Muscle of leg (tissue), 11 donors: ENCODE data around the gene PRSS50. TPM values are rescaled to one million over a fixed set of nuclear protein-coding genes. Genes with fewer than 3 reads are reported as not detected.
"Not testable (repeated sequence)": the region's sequence is repeated elsewhere in the genome, so short reads cannot be mapped to it uniquely, and the experiment has no call there.

Experiments used
- DNase-seq: peaks from one replicate; pipeline ENCODE4 v3.0.0; 2013
- H3K27ac ChIP-seq: one replicate; pipeline ENCODE4 v1.5.1; 2013; ENCODE audit warnings: mild to moderate bottlenecking, low read length, control low read depth
- H3K27me3 ChIP-seq: one replicate; pipeline ENCODE4 v1.6.1; 2013; ENCODE audit warnings: low read length; ENCODE audit not compliant: control insufficient read depth, insufficient read depth
- H3K36me3 ChIP-seq: one replicate; pipeline ENCODE4 v1.6.1; 2013; ENCODE audit warnings: low read length; ENCODE audit not compliant: control insufficient read depth, insufficient read depth
- H3K4me1 ChIP-seq: one replicate; pipeline ENCODE4 v1.6.1; 2013; ENCODE audit warnings: low read length; ENCODE audit not compliant: control insufficient read depth, insufficient read depth
- H3K4me3 ChIP-seq: one replicate; pipeline ENCODE4 v1.5.1; 2013; ENCODE audit warnings: low read length, control low read depth
- H3K9me3 ChIP-seq: replicated peaks from 2 replicates; pipeline ENCODE4 v1.6.1; 2013; ENCODE audit warnings: low read depth, low read length; ENCODE audit not compliant: control insufficient read depth
- WGBS: methylation state at CpG from one replicate; pipeline ENCODE4 v1.1.5; 2013; ENCODE audit warnings: missing lambda C conversion rate; ENCODE audit not compliant: insufficient coverage; 5-methylcytosine and 5-hydroxymethylcytosine counted together
- polyA plus RNA-seq, 8 donors: library from polyadenylated mRNA; unstranded; fragments of 120-200 nt; gene quantifications; one replicate each; pipeline versions ENCODE4 v1.2.1 to v1.2.3, GENCODE V29; 2013; ENCODE audit warnings: inconsistent platforms in 1 of 8, low replicate concordance in 1 of 8; ENCODE audit not compliant: insufficient read length in 8 of 8, insufficient read depth in 1 of 8
- total RNA-seq: library from RNA; stranded (reverse); fragments of 120-200 nt; gene quantifications from one replicate; pipeline ENCODE4 v1.2.4, GENCODE V29; 2013

PRSS50 gene
- total and polyA plus RNA-seq, 9 donors = 0.06 to 0.44 (median 0.12) TPM; not detected in 1

DNA sequence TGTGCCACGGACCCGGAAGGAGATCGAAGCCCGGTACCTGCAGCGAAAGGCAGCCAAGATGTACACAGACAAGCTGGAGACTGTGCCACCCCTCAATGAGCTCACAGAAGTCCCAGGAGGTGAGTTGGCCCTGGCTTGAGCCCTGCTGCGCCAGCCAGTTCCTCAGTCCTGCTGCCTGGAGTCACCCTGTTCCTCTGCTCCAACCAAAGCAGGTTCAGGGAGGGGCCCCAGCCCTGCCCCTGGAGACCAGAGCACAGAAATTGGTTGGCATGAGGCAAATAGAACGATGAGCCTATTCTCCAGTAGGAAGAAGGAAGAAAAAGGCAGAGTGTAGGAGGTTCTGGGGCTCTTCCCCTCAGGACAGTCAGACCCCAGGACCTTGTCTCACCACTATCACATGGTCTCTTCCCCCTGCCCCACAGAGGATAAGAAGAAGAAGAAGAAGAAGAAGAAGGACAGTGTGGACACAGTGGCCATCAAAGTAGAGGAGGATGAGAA lies 8.5 kb downstream of the PRSS50 start:
- Histone ChIP-seq H3K27ac (no peak overlapping the region), H3K36me3 (no peaks in the 10 kb centered on the region), H3K27me3 (no peaks in the 10 kb centered on the region), H3K9me3 (no peaks in the 10 kb centered on the region), H3K4me3 (no peak overlapping the region), H3K4me1 (peaks cover 33% of the 10 kb centered on the region)
- WGBS = 95% methylated on average over 6 of the region's 7 CpGs
- no peak for DNase-seq

GRCh38 chr3:46708401-46709156 lies 9.1 kb downstream of the PRSS50 start:
- Histone ChIP-seq H3K9me3 (no peaks in the 10 kb centered on the region), H3K27ac (no peak overlapping the region), H3K36me3 (no peaks in the 10 kb centered on the region), H3K27me3 (peaks cover 4% of the 10 kb centered on the region), H3K4me3 (no peak overlapping the region), H3K4me1 (peaks cover 33% of the 10 kb centered on the region)
- DNase-seq = peak; percentile 1
- 77% methylated on average over 9 of the region's 11 CpGs for WGBS

GRCh38 chr3:46707601-46708011 lies 10.1 kb downstream of the PRSS50 start:
- 78% methylated on average over 6 of the region's 7 CpGs for WGBS
- Histone ChIP-seq H3K36me3 (no peaks in the 10 kb centered on the region), H3K9me3 (no peaks in the 10 kb centered on the region), H3K27ac (no peak overlapping the region), H3K4me1 (peaks cover 36% of the 10 kb centered on the region), H3K4me3 (no peak overlapping the region), H3K27me3 (peaks cover 6% of the 10 kb centered on the region)
- peak; percentile 0 for DNase-seq

GRCh38 chr3:46706771-46707582 lies 10.7 kb downstream of the PRSS50 start:
- Histone ChIP-seq H3K4me1 (peaks cover 38% of the 10 kb centered on the region), H3K9me3 (no peaks in the 10 kb centered on the region), H3K4me3 (no peak overlapping the region), H3K36me3 (no peaks in the 10 kb centered on the region), H3K27me3 (peaks cover 12% of the 10 kb centered on the region), H3K27ac (no peak overlapping the region)
- 48% methylated on average over 12 of the region's 13 CpGs for WGBS
- peak; percentile 6 for DNase-seq

GRCh38 chr3:46705751-46706552 lies 11.7 kb downstream of the PRSS50 start:
- WGBS = 65% methylated on average over 7 of the region's 19 CpGs

DNA sequence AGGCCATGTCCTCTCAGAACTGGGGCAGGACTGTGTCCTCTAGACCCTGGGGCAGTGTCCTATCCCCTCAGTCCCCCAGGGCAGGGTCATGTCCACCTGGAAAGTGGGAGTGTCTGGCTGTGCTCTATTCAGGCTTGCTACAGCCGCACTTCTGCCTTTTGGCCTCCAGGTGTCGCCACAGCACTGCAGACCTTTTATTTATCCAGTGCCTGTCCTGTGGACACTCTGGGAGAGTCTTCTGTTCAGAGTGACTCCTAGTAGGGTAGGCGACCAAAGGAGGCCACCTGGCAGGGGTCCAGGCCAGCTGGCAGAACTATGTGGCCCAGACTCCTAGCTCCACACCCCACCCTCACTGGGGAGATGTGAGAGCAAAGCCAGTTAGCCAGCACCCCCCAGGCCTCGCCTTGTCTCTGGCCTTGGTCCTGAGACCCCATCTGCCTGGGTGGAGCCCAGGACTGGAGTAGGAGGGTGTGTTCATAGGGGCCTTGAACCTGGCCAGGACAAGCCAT lies 12.6 kb downstream of the PRSS50 start:
- no peaks in the 10 kb centered on the region for H3K36me3 ChIP-seq
- peaks cover 40% of the 10 kb centered on the region for H3K4me1 ChIP-seq
- peaks cover 23% of the 10 kb centered on the region for H3K27me3 ChIP-seq
- whole genome bisulfite sequencing = no CpG with 5 or more reads among the region's 4 CpGs
- DNase-seq = peak; percentile 79
- H3K9me3 ChIP-seq = no peaks in the 10 kb centered on the region
- no peak overlapping the region for H3K4me3 ChIP-seq
- no peak overlapping the region for H3K27ac ChIP-seq

More at GRCh38 chr3:46705751-46706552, 11.7 kb downstream of the PRSS50 start:
- H3K4me3 ChIP-seq = no peak overlapping the region
- H3K27ac ChIP-seq = no peak overlapping the region
- H3K9me3 ChIP-seq = no peaks in the 10 kb centered on the region
- DNase-seq = peak; percentile 29
- H3K36me3 ChIP-seq = no peaks in the 10 kb centered on the region
- H3K4me1 ChIP-seq = peaks cover 36% of the 10 kb centered on the region
- peaks cover 18% of the 10 kb centered on the region for H3K27me3 ChIP-seq

- H3K4me3 ChIP-seq, H3K27ac ChIP-seq, H3K9me3 ChIP-seq, DNase-seq, H3K36me3 ChIP-seq: not testable (repeated sequence)
- H3K4me1 ChIP-seq = peaks cover 41% of the 10 kb centered on the region
- WGBS = 49% methylated on average over 5 of the region's 7 CpGs
- H3K27me3 ChIP-seq = peaks cover 23% of the 10 kb centered on the region
These were observed 13.3 kb downstream of the PRSS50 start for GRCh38 chr3:46704346-46704745.

DNA sequence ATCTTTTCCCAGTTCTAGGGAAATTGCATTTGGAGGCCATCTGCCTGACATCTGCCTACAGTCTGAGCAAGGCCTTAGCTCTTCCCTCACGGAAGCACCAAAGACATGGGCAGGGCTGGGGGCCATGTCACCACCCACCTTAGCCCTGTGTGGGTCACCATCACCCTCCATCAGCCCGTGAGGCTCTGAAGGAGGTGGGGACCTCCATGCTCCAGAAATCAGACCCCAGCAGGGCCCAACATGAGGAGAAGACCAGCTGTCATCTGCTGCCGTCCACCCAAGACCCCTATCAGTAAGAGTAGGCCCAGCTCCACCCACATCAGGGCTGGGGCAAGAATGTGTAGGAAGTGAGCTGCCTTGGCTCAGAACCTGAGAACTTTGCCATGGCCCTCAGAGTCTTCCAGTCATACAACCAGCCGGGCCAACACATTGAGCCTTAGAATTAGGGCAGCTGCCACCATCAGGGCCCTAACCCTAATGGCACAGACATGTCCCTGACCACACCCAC lies 14.6 kb downstream of the PRSS50 start:
- no peak for DNase-seq

DNA sequence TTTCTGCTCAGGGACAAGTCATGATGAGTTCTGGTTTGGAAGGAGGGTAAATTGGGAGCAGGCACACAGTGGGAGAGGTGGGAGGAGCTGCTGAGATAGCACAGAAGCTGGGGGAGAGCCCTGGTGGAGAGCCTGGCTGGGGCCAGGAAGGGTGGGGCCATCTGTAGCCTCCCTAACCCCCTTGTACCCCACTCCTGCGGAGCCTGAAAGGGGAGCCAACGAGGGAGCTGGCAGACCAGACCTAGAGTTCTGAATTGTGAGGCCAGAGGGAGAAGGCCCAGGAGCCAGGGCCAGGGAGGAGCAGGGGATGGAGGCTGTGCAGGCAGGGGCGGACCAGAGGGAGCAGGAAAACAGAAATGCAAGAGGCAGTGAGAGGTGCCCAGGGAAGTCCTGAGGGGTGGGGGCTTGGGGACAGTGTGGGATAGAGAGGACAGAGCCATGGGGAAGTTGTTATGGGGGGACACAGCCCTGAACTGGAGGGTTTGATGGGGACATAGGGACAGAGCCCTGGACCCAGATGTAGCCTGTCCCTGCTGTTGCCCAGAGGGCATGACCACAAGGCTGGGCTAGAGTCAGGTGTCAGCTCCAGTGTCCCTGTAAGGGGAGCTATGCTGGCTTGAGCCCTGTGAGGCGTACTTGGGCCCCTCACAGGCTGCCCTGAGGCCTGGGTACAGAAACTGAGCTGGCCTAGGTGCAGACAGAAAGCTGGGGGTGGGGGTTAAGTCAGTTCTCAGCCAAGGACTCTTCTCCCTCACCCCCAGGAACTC lies 15.2 kb downstream of the PRSS50 start:
- no peaks in the 10 kb centered on the region for H3K36me3 ChIP-seq
- no peak overlapping the region for H3K27ac ChIP-seq
- no peaks in the 10 kb centered on the region for H3K9me3 ChIP-seq
- no peak overlapping the region for H3K4me3 ChIP-seq
- H3K4me1 ChIP-seq = peaks cover 41% of the 10 kb centered on the region
- peaks cover 23% of the 10 kb centered on the region for H3K27me3 ChIP-seq
- DNase-seq = no peak
- 43% methylated on average over 1 of the region's 4 CpGs for WGBS

More for the DNA sequence above, 14.6 kb downstream of the PRSS50 start:
- H3K27me3 ChIP-seq = peaks cover 23% of the 10 kb centered on the region
- WGBS = 82% methylated on average over 2 of the region's 4 CpGs
- H3K4me1 ChIP-seq = peaks cover 41% of the 10 kb centered on the region
- H3K4me3 ChIP-seq = no peak overlapping the region
- no peak overlapping the region for H3K27ac ChIP-seq
- no peaks in the 10 kb centered on the region for H3K36me3 ChIP-seq
- no peaks in the 10 kb centered on the region for H3K9me3 ChIP-seq
